ENCODE data around the gene COL5A1. TPM values are rescaled to one million over a fixed set of nuclear protein-coding genes. Genes with fewer than 3 reads are reported as not detected.

Gene COL5A1
- total and polyA plus RNA-seq, 4 donors = 12.2 to 169 (median 65.4) TPM

DNA sequence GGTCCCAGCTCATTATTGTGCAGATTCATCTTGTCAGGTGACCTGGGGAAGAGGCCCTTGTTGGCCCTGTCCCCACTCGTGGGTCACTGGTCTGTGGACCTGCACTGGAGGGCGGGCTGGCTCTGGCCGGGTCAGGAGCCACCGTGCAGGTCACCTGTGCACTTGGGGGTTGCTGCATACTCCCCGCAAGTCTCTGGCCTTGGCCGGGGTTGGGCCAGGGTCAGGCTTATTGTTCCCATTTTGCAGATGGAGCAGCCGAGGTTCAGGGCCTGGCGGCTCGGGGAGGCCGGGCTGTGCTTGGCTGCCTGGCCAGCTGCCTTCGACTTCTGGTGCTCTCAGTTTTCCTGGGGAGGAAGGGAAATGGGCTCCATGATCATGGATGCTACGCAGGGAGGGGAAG, 130.7 kb downstream of the COL5A1 start:
- TF ChIP-seq, protein P1, sequence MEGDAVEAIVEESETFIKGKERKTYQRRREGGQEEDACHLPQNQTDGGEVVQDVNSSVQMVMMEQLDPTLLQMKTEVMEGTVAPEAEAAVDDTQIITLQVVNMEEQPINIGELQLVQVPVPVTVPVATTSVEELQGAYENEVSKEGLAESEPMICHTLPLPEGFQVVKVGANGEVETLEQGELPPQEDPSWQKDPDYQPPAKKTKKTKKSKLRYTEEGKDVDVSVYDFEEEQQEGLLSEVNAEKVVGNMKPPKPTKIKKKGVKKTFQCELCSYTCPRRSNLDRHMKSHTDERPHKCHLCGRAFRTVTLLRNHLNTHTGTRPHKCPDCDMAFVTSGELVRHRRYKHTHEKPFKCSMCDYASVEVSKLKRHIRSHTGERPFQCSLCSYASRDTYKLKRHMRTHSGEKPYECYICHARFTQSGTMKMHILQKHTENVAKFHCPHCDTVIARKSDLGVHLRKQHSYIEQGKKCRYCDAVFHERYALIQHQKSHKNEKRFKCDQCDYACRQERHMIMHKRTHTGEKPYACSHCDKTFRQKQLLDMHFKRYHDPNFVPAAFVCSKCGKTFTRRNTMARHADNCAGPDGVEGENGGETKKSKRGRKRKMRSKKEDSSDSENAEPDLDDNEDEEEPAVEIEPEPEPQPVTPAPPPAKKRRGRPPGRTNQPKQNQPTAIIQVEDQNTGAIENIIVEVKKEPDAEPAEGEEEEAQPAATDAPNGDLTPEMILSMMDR (IDR thresholded peaks at IDR 0.05; ENCODE audit: control extremely low read depth, extremely low read depth) = no peak
- no peak overlapping the region for H3K4me3 ChIP-seq
- no peaks in the 10 kb centered on the region for H3K27me3 ChIP-seq (ENCODE audit: control insufficient read depth in 3 of 3, insufficient read depth in 3 of 3, low read length in 2 of 3)
- WGBS, 2 donors = 90 to 96% methylated on average over 12 of the region's 12 CpGs
- no peak overlapping the region for H3K27ac ChIP-seq (ENCODE audit: low read depth in 1 of 2, low read length in 1 of 2)
- ATAC-seq (ENCODE audit: insufficient read depth, low FRiP score) (no peak), DNase-seq (no peak)
- no peaks in the 10 kb centered on the region for H3K9me3 ChIP-seq (ENCODE audit: control insufficient read depth in 4 of 4, insufficient read depth in 3 of 4, low read length in 3 of 4)
- peaks cover 0 to 45% (median 10%) of the 10 kb centered on the region in 4 donors for H3K36me3 ChIP-seq (ENCODE audit: control insufficient read depth in 4 of 4, insufficient read depth in 4 of 4, low read length in 4 of 4)
- no peak overlapping the region for H3K9ac ChIP-seq (ENCODE audit: insufficient read depth in 1 of 2, low read length in 2 of 2)
- H3K4me1 ChIP-seq (ENCODE audit: control insufficient read depth in 5 of 5, insufficient read depth in 5 of 5, low read length in 5 of 5) = peaks cover 0 to 31% (median 17%) of the 10 kb centered on the region in 5 donors

DNA sequence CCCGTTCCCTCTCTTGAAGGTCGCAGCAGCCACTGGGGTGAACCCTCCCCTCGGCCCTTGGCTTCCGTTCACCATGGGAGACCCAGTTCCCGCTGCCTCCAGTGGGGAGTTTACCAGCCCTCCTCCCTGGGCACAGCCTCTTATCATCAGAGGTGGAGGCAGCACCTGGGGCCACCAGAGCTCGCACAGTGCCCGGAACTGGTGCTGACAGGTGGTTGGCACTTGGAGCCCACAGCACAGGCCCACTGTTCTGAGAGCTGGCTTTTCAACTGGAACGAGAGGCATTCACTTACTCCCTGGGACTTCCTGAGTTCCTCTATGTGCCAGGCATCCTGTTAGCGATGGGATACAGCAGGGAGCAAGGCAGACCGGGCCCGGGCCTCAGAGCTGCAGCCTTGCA, 132.2 kb downstream of the COL5A1 start:
- 94% methylated on average over 11 of the region's 11 CpGs for WGBS, 2 donors

DNA sequence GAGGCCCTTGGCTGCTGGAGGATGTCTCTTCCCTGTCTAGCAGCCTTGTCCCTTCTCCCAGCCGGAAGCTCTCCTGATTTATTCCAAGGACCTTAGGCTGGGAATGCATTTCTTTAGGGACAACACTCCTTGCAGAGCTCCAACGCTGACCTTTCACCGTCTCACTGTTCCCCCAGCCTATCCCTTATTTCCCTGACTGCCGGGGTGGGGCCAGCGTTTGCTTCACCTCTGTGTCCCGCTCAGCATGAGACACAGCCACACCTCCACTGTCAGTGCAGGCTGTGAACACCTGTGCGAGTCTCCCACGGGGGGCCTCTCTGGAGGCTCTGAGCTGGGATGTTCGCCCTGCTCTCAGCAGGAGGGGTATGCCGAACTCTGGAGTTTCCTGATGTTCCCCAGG, 132.8 kb downstream of the COL5A1 start:
- no peaks in the 10 kb centered on the region for H3K27me3 ChIP-seq (ENCODE audit: control insufficient read depth in 3 of 3, insufficient read depth in 3 of 3, low read length in 2 of 3)
- no peaks in the 10 kb centered on the region for H3K9me3 ChIP-seq (ENCODE audit: control insufficient read depth in 4 of 4, insufficient read depth in 3 of 4, low read length in 3 of 4)
- TF ChIP-seq, protein P1 (IDR thresholded peaks at IDR 0.05; ENCODE audit: control extremely low read depth, extremely low read depth) = no peak
- H3K27ac ChIP-seq (ENCODE audit: low read depth in 1 of 2, low read length in 1 of 2) = no peak overlapping the region
- H3K36me3 ChIP-seq (ENCODE audit: control insufficient read depth in 4 of 4, insufficient read depth in 4 of 4, low read length in 4 of 4) = peaks cover 0 to 37% (median 6%) of the 10 kb centered on the region in 4 donors
- H3K9ac ChIP-seq (ENCODE audit: insufficient read depth in 1 of 2, low read length in 2 of 2) = no peak overlapping the region
- ATAC-seq (ENCODE audit: insufficient read depth, low FRiP score) = no peak
- H3K4me1 ChIP-seq (ENCODE audit: control insufficient read depth in 5 of 5, insufficient read depth in 5 of 5, low read length in 5 of 5) = peaks cover 0 to 31% (median 17%) of the 10 kb centered on the region in 5 donors
- 89 to 93% methylated on average over 10 of the region's 10 CpGs for WGBS, 2 donors
- no peak overlapping the region for H3K4me3 ChIP-seq
- no peak for DNase-seq

More for the DNA sequence above, 132.2 kb downstream of the COL5A1 start:
- ATAC-seq (ENCODE audit: insufficient read depth, low FRiP score) (no peak), DNase-seq (no peak)
- H3K9ac ChIP-seq (ENCODE audit: insufficient read depth in 1 of 2, low read length in 2 of 2) = no peak overlapping the region
- no peaks in the 10 kb centered on the region for H3K9me3 ChIP-seq (ENCODE audit: control insufficient read depth in 4 of 4, insufficient read depth in 3 of 4, low read length in 3 of 4)
- peaks cover 0 to 38% (median 6%) of the 10 kb centered on the region in 4 donors for H3K36me3 ChIP-seq (ENCODE audit: control insufficient read depth in 4 of 4, insufficient read depth in 4 of 4, low read length in 4 of 4)
- no peak overlapping the region for H3K27ac ChIP-seq (ENCODE audit: low read depth in 1 of 2, low read length in 1 of 2)
- no peaks in the 10 kb centered on the region for H3K27me3 ChIP-seq (ENCODE audit: control insufficient read depth in 3 of 3, insufficient read depth in 3 of 3, low read length in 2 of 3)
- no peak overlapping the region for H3K4me3 ChIP-seq
- H3K4me1 ChIP-seq (ENCODE audit: control insufficient read depth in 5 of 5, insufficient read depth in 5 of 5, low read length in 5 of 5) = peaks cover 0 to 31% (median 17%) of the 10 kb centered on the region in 5 donors
- TF ChIP-seq, protein P1 (IDR thresholded peaks at IDR 0.05; ENCODE audit: control extremely low read depth, extremely low read depth) = no peak

All from lung (tissue), 12 donors.